Endothelial cell of umbilical vein (primary cell): ENCODE results near the gene EVI2A.

Experiments
- EZH2 ChIP-seq: IDR thresholded peaks from 2 replicates; pipeline ENCODE4 v1.6.1; 2012; ENCODE audit warnings: borderline replicate concordance, low read depth, mild to moderate bottlenecking, moderate library complexity, low read length, inconsistent platforms; ENCODE audit not compliant: severe bottlenecking
- JUN ChIP-seq: IDR thresholded peaks from 2 replicates; pipeline ENCODE4 v1.6.1; 2011; ENCODE audit warnings: borderline replicate concordance, low read depth; ENCODE audit not compliant: insufficient read length, insufficient read depth
- TF ChIP-seq, protein P1 (sequence below), 2 donors: IDR thresholded peaks; 1 replicate in 1 of 2; 2 replicates in 1 of 2; pipeline ENCODE4 v1.5.1; 2011; ENCODE audit warnings: low read length in 2 of 2, mild to moderate bottlenecking in 2 of 2, moderate library complexity in 2 of 2, control low read depth in 1 of 2, inconsistent platforms in 1 of 2, low read depth in 1 of 2; ENCODE audit not compliant: insufficient read depth in 1 of 2; ENCODE audit errors: extremely low read depth in 1 of 2

GRCh38 chr17:31297090-31297489 is 24.3 kb downstream of the EVI2A start, which contains the start of gene OMG:
- TF ChIP-seq EZH2: no peak
- TF ChIP-seq, protein P1, sequence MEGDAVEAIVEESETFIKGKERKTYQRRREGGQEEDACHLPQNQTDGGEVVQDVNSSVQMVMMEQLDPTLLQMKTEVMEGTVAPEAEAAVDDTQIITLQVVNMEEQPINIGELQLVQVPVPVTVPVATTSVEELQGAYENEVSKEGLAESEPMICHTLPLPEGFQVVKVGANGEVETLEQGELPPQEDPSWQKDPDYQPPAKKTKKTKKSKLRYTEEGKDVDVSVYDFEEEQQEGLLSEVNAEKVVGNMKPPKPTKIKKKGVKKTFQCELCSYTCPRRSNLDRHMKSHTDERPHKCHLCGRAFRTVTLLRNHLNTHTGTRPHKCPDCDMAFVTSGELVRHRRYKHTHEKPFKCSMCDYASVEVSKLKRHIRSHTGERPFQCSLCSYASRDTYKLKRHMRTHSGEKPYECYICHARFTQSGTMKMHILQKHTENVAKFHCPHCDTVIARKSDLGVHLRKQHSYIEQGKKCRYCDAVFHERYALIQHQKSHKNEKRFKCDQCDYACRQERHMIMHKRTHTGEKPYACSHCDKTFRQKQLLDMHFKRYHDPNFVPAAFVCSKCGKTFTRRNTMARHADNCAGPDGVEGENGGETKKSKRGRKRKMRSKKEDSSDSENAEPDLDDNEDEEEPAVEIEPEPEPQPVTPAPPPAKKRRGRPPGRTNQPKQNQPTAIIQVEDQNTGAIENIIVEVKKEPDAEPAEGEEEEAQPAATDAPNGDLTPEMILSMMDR (IDR thresholded peaks at IDR 0.05; ENCODE audit: extremely low read depth in 1 of 2, insufficient read depth in 1 of 2, low read depth in 1 of 2, low read length in 2 of 2): no peak
- TF ChIP-seq JUN: no peak
